ENCODE data around the gene CIAO3. TPM values are rescaled to one million over a fixed set of nuclear protein-coding genes. Genes with fewer than 3 reads are reported as not detected.

CIAO3 gene
- total RNA-seq, 1 experiment from 2014 or later: 50.9 TPM

GRCh38 chr16:732332-732731, 8.5 kb downstream of the CIAO3 start:
- ChIA-PET CTCF (interaction anchor here (0.5 to 4.0 kb wide), 22 partner anchors 8 to 577 kb away, joined by 3 to 19 read pairs (median 5); partner anchors contain the start of genes ANTKMT, CHTF18, CIAO3 and GNG13), POLR2A (no interaction called here)
- Mint-ChIP-seq H3K27ac (0 out of 2 replicates have a peak overlapping the region, but pooled peaks have one; percentile 32), H3K27me3 (ENCODE audit: low read depth) (no peaks in the 10 kb centered on the region), H3K4me1 (peaks cover under 1% of the 10 kb centered on the region), H3K9me3 (no peaks in the 10 kb centered on the region), H3K36me3 (peaks cover 4% of the 10 kb centered on the region; the same call in 1 of the 2 replicates), H3K4me3 (no peak overlapping the region)
- DNase-seq (ENCODE audit: low spot score) (no peak), ATAC-seq (no peak)
- TF ChIP-seq ZNF396 (CRISPR knock-in tag; IDR thresholded peaks at IDR 0.05; ENCODE audit: borderline replicate concordance) (no peak), PRDM15 (CRISPR knock-in tag; IDR thresholded peaks at IDR 0.05) (no peak), FOXJ3 (CRISPR knock-in tag; IDR thresholded peaks at IDR 0.05; ENCODE audit: borderline replicate concordance) (no peak), FOXP4 (CRISPR knock-in tag; IDR thresholded peaks at IDR 0.05) (no peak), SMAD4 (CRISPR knock-in tag; IDR thresholded peaks at IDR 0.05) (no peak)

GRCh38 chr16:730666-731509, 9.9 kb downstream of the CIAO3 start:
- H3K4me3 Mint-ChIP-seq: no peak overlapping the region
- peaks cover 3% of the 10 kb centered on the region; the same call in 1 of the 2 replicates for H3K36me3 Mint-ChIP-seq
- TF ChIP-seq ZBTB21 (CRISPR knock-in tag; IDR thresholded peaks at IDR 0.05; ENCODE audit: borderline replicate concordance): no peak
- no peak for TF ChIP-seq JUN (CRISPR knock-in tag; IDR thresholded peaks at IDR 0.05)
- no peak for TF ChIP-seq CDX4 (CRISPR knock-in tag; IDR thresholded peaks at IDR 0.05; ENCODE audit: borderline replicate concordance)
- peak; percentile 2; the same call in 1 of the 2 replicates for TF ChIP-seq PRDM15 (CRISPR knock-in tag; IDR thresholded peaks at IDR 0.05)
- no peak for TF ChIP-seq E2F4 (CRISPR knock-in tag; IDR thresholded peaks at IDR 0.05; ENCODE audit: borderline replicate concordance, low read depth)
- TF ChIP-seq MXD4 (CRISPR knock-in tag; IDR thresholded peaks at IDR 0.05; ENCODE audit: borderline replicate concordance): no peak
- no peak for TF ChIP-seq ZNF317 (CRISPR knock-in tag; IDR thresholded peaks at IDR 0.05; ENCODE audit: borderline replicate concordance, low read depth)
- TF ChIP-seq USF2 (CRISPR knock-in tag; IDR thresholded peaks at IDR 0.05): no peak
- CTCF ChIA-PET: interaction anchor here (0.7 to 4.0 kb wide), 7 partner anchors 9 to 372 kb away, joined by 3 to 19 read pairs (median 5); partner anchors contain the start of genes ANTKMT and CIAO3
- no peaks in the 10 kb centered on the region for H3K4me1 Mint-ChIP-seq
- H3K9me3 Mint-ChIP-seq: no peaks in the 10 kb centered on the region
- POLR2A ChIA-PET: no interaction called here
- no peaks in the 10 kb centered on the region; the same call in 1 of the 2 replicates for H3K27me3 Mint-ChIP-seq (ENCODE audit: low read depth)
- DNase-seq (ENCODE audit: low spot score): no peak
- H3K27ac Mint-ChIP-seq: no peak overlapping the region
- ATAC-seq: no peak
